CD8-positive, alpha-beta memory T cell (primary cell): Measurements from ENCODE around the gene CLASP1. TPM values are rescaled to one million over a fixed set of nuclear protein-coding genes. Genes with fewer than 3 reads are reported as not detected.
"Not testable (repeated sequence)": the region's sequence is repeated elsewhere in the genome, so short reads cannot be mapped to it uniquely, and the experiment has no call there.

Experiments used
- CTCF ChIA-PET: fragments of 350-600 bp; sonication (Branson Sonifier 250); formaldehyde crosslinking; loops from one replicate; lab custom pipeline; 2021; ENCODE audit warnings: antibody characterized with exemption; lab: Charles Lee
- POLR2A ChIA-PET: fragments of 350-600 bp; sonication (Branson Sonifier 250); formaldehyde crosslinking; loops from one replicate; lab custom pipeline; 2021; ENCODE audit warnings: antibody characterized with exemption; lab: Charles Lee
- DNase-seq, 5 donors: peaks; one replicate each; pipeline versions ENCODE4 v3.0.0 to v3.0.0-alpha.2; 2020 to 2022; ENCODE audit warnings: mixed read lengths in 1 of 5
- H3K27ac ChIP-seq: one replicate; pipeline ENCODE4 v1.7.0; 2013; ENCODE audit warnings: low read depth, mild to moderate bottlenecking, low read length, moderate library complexity
- H3K27me3 ChIP-seq: 2 replicates; pipeline ENCODE4 v1.7.0; 2013; ENCODE audit warnings: low read length, mild to moderate bottlenecking; ENCODE audit not compliant: insufficient read depth, poor library complexity, severe bottlenecking
- H3K36me3 ChIP-seq: 2 replicates; pipeline ENCODE4 v1.7.0; 2013; ENCODE audit warnings: mild to moderate bottlenecking, low read length, moderate library complexity; ENCODE audit not compliant: insufficient read depth
- H3K4me1 ChIP-seq: 2 replicates; pipeline ENCODE4 v1.7.0; 2013; ENCODE audit warnings: mild to moderate bottlenecking, low read length, moderate library complexity; ENCODE audit not compliant: insufficient read depth
- H3K4me3 ChIP-seq: 2 replicates; pipeline ENCODE4 v1.7.0; 2013; ENCODE audit warnings: mild to moderate bottlenecking, low read length
- H3K9me3 ChIP-seq: 2 replicates; pipeline ENCODE4 v1.7.0; 2013; ENCODE audit warnings: mild to moderate bottlenecking, low read length
- H3K27ac Mint-ChIP-seq, 8 donors: one replicate each; pipeline ENCODE4 v1.8.0; 2020 to 2021; ENCODE audit warnings: mixed read lengths in 8 of 8, mild to moderate bottlenecking in 6 of 8, inconsistent platforms in 3 of 8, moderate library complexity in 3 of 8
- H3K27me3 Mint-ChIP-seq, 2 donors: one replicate each; pipeline ENCODE4 v1.8.0; 2020 to 2021; ENCODE audit warnings: mixed read lengths in 2 of 2, mild to moderate bottlenecking in 1 of 2, moderate library complexity in 1 of 2
- H3K36me3 Mint-ChIP-seq, 3 donors: one replicate each; pipeline ENCODE4 v1.8.0; 2020 to 2021; ENCODE audit warnings: mixed read lengths in 3 of 3, inconsistent platforms in 1 of 3, mild to moderate bottlenecking in 1 of 3
- H3K4me1 Mint-ChIP-seq, 3 donors: one replicate each; pipeline ENCODE4 v1.8.0; 2020 to 2021; ENCODE audit warnings: mixed read lengths in 3 of 3, inconsistent platforms in 1 of 3, mild to moderate bottlenecking in 1 of 3
- H3K4me3 Mint-ChIP-seq, 7 donors: one replicate each; pipeline ENCODE4 v1.8.0; 2020 to 2021; ENCODE audit warnings: mixed read lengths in 7 of 7, mild to moderate bottlenecking in 6 of 7, moderate library complexity in 4 of 7, inconsistent platforms in 2 of 7
- H3K9me3 Mint-ChIP-seq, 5 donors: one replicate each; pipeline ENCODE4 v1.8.0; 2020 to 2022; ENCODE audit warnings: mixed read lengths in 5 of 5, mild to moderate bottlenecking in 3 of 5, moderate library complexity in 2 of 5, inconsistent platforms in 1 of 5
- polyA plus RNA-seq: library from polyadenylated mRNA; unstranded; fragments of 300-500 nt; fragmentation: Illumina TruSeq; gene quantifications from one replicate; pipeline ENCODE4 v1.2.3, GENCODE V29; 2021
- total RNA-seq, 2 experiments: library from RNA; stranded (reverse); gene quantifications; one replicate each; pipeline ENCODE4 v1.2.3, GENCODE V29; 2021

Gene CLASP1
- total and polyA plus RNA-seq, 3 experiments from 2014 or later, result 22.2 to 66.0 (median 62.6) TPM

DNA sequence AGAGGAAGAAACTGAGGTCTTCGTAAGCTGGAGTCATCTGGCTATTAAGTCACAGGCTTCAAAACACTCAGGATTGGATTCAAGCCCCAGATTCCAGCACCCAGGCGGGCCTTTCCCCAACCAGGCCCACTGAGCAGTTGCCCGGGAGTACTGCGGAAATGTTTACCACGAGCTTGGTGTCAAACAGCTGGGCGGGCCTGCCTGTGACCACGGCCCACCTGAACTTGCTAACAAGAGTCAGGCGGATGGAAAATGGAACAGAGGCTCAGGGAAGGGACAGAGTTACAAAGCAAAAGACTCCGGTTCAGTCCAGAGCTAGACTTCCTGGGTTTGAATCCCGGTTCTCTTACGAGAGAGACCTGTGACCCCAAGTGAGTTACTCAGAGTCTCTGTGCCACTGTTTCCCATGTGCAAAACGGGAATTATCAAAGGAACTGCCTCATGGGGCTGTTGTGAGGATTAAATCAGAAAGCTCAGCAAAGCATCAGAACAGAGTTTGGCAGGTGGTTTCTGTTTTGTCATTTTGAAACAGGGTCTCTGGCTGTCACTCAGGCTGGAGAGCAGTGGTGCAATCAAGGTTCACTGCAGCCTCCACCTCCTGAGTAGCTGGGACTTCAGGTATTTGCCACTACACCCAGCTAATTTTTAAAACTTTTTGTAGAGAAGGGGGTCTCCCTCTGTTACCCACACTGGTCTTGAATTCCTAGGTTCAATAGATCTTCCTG is 315.3 kb downstream of the CLASP1 start:
- H3K9me3 ChIP-seq, result no peaks in the 10 kb centered on the region
- H3K36me3 ChIP-seq, result no peaks in the 10 kb centered on the region
- ChIA-PET CTCF (no interaction called here), POLR2A (no interaction called here)
- H3K27me3 Mint-ChIP-seq, result peaks cover 0 to 6% of the 10 kb centered on the region in 2 donors
- no peaks in the 10 kb centered on the region for H3K9me3 Mint-ChIP-seq
- no peaks in the 10 kb centered on the region for H3K4me1 ChIP-seq
- H3K27ac ChIP-seq, result no peak overlapping the region
- no peaks in the 10 kb centered on the region for H3K27me3 ChIP-seq
- peaks cover 0 to 15% (median 5%) of the 10 kb centered on the region in 3 donors for H3K36me3 Mint-ChIP-seq
- DNase-seq, result no peak
- no peak overlapping the region for H3K4me3 Mint-ChIP-seq
- H3K27ac Mint-ChIP-seq, result peak overlapping the region in 2 of 8 donors; percentile 23 to 29
- no peak overlapping the region for H3K4me3 ChIP-seq
- peaks cover 0 to 4% (median 0%) of the 10 kb centered on the region in 3 donors for H3K4me1 Mint-ChIP-seq

DNA sequence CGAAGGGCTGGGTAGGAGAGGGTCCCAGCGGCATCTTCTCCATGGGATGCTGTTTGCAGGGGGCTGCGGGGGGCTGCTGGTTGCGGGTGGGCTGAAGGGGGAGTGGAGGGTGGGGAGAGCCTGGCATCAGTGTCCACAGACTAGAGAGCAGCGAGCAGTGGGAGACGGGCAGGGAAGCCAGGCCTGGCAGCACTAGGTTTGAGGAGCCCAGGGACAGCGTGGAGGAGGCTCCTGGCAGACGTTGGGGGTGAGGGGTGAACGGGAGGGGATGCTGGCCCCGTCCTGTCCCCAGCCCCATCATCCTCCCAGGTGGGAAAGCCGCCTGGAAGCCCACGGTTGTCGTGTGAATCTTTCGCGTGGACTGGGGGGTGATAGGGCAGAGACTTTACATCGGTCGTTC is 316.0 kb downstream of the CLASP1 start:
- peaks cover 0 to 9% (median 0%) of the 10 kb centered on the region in 3 donors for H3K36me3 Mint-ChIP-seq
- H3K27ac ChIP-seq, result no peak overlapping the region
- POLR2A ChIA-PET, result no interaction called here
- peaks cover 0 to 10% of the 10 kb centered on the region in 2 donors for H3K27me3 Mint-ChIP-seq
- H3K27me3 ChIP-seq, result no peaks in the 10 kb centered on the region
- no peak overlapping the region for H3K4me3 ChIP-seq
- H3K4me1 ChIP-seq, result no peaks in the 10 kb centered on the region
- H3K9me3 Mint-ChIP-seq, result no peaks in the 10 kb centered on the region
- H3K9me3 ChIP-seq, result no peaks in the 10 kb centered on the region
- DNase-seq, result no peak
- H3K4me1 Mint-ChIP-seq, result peaks cover 0 to 4% (median 0%) of the 10 kb centered on the region in 3 donors
- H3K4me3 Mint-ChIP-seq, result no peak overlapping the region
- CTCF ChIA-PET, result no interaction called here
- H3K27ac Mint-ChIP-seq, result peak overlapping the region in 1 of 8 donors; percentile 23
- H3K36me3 ChIP-seq, result no peaks in the 10 kb centered on the region

DNA sequence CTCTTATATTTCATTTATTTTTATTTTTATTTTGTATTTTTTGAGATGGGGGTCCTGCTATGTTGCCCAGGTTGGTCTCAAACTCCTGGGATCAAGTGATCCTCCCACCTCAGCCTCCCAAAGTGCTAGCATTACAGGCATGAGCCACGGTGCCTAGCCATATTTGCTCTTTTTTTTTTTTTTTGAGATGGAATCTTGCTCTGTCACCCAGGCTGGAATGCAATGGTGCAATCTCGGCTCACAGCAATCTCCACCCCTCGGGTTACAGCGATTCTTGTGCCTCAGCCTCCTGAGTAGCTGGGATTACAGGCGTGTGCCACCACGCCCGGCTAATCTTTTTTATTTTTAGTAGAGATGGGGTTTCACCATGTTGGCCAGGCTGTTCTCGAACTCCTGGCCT is 317.9 kb downstream of the CLASP1 start:
- H3K4me3 ChIP-seq, H3K9me3 Mint-ChIP-seq, H3K27me3 ChIP-seq, POLR2A ChIA-PET, H3K36me3 Mint-ChIP-seq, DNase-seq, H3K27ac ChIP-seq, H3K36me3 ChIP-seq, H3K27ac Mint-ChIP-seq, H3K4me1 ChIP-seq, H3K4me3 Mint-ChIP-seq, H3K9me3 ChIP-seq, H3K4me1 Mint-ChIP-seq: not testable (repeated sequence)
- CTCF ChIA-PET, result interaction anchor here (0.6 kb wide), 1 partner anchor 10 kb away, joined by 3 read pairs; no protein-coding TSS in a partner anchor
- peaks cover 0 to 15% of the 10 kb centered on the region in 2 donors for H3K27me3 Mint-ChIP-seq

DNA sequence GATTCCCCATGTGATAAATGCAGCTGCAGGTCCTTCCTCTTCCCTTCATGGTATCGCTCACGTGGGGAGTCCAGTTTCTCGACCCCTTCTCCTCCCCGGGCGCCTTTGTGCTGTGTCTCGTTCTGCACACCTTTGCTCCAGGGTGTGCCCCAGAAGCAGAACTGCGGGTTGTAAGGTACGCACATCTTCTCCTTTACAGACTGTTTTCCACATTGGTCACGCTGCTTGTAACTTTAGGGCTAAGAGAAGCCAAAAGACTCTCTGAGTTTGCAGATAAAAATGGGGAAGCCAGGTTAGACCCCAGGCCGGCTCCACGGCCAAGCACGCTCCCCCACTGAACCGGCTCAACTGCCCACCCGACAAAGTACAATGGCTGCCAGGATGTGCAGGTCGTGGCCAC is 318.3 kb downstream of the CLASP1 start:
- Histone ChIP-seq H3K9me3 (no peaks in the 10 kb centered on the region), H3K27me3 (no peaks in the 10 kb centered on the region), H3K36me3 (no peaks in the 10 kb centered on the region), H3K4me3 (no peak overlapping the region), H3K27ac (no peak overlapping the region), H3K4me1 (no peaks in the 10 kb centered on the region)
- Mint-ChIP-seq H3K27ac (no peak overlapping the region), H3K36me3 (no peaks in the 10 kb centered on the region), H3K4me3 (no peak overlapping the region), H3K4me1 (peaks cover 0 to 4% (median under 1%) of the 10 kb centered on the region in 3 donors), H3K9me3 (peaks cover 0 to 3% (median 0%) of the 10 kb centered on the region in 5 donors), H3K27me3 (peaks cover 0 to 19% of the 10 kb centered on the region in 2 donors)
- DNase-seq, result no peak
- ChIA-PET POLR2A (no interaction called here), CTCF (no interaction called here)

DNA sequence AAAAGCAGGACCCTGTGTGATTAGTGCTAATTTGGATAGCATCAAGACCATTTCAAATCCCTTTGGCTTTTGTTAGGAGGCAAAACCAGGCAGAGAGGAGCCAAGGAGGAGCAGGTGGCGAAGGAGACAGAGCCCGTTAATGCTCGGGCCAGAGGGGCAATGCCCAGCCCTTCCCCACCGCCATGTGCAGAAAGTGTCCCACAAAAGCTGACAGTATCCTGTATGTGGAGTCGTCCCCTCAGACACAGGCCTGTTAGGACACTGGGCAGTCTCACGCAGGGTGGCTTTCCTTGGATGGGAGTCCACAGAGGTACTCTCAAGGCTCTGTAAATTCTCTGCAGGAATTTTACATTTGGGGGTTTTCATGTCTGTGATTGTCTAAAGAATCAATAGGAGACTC is 319.5 kb downstream of the CLASP1 start:
- ChIA-PET CTCF (no interaction called here), POLR2A (no interaction called here)
- Mint-ChIP-seq H3K27me3 (peaks cover 2 to 25% of the 10 kb centered on the region in 2 donors), H3K9me3 (peaks cover 0 to 4% (median 0%) of the 10 kb centered on the region in 5 donors), H3K27ac (no peak overlapping the region), H3K36me3 (no peaks in the 10 kb centered on the region), H3K4me3 (no peak overlapping the region), H3K4me1 (peaks cover 0 to 4% (median 1%) of the 10 kb centered on the region in 3 donors)
- no peaks in the 10 kb centered on the region for H3K36me3 ChIP-seq
- no peak overlapping the region for H3K4me3 ChIP-seq
- H3K27ac ChIP-seq, result no peak overlapping the region
- no peak for DNase-seq
- H3K4me1 ChIP-seq, result no peaks in the 10 kb centered on the region
- H3K9me3 ChIP-seq, result no peaks in the 10 kb centered on the region
- no peaks in the 10 kb centered on the region for H3K27me3 ChIP-seq

DNA sequence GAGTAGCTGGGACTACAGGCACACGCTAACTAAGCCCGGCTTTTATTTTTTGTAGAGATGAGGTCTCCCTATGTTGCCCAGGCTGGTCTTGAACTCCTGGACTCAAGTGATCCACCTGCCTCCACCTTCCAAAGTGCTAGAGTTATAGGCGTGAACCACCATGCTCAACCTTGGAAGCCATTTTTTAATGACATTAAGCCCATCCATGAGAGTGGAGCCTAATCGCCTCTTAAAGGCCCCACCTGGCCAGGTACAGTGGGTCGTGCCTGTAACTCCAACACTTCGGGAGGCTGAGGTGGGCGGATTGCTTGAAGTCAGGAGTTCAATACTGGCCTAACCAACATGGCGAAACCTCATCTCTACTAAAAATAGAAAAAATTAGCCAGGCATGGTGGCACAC is 322.6 kb downstream of the CLASP1 start:
- no peak for DNase-seq
- CTCF ChIA-PET, result no interaction called here
- peaks cover 0 to 4% (median 0%) of the 10 kb centered on the region in 5 donors for H3K9me3 Mint-ChIP-seq
- no peaks in the 10 kb centered on the region for H3K4me1 ChIP-seq
- no peak overlapping the region for H3K4me3 ChIP-seq
- no peaks in the 10 kb centered on the region for H3K9me3 ChIP-seq
- POLR2A ChIA-PET, result no interaction called here
- H3K27me3 ChIP-seq, result no peaks in the 10 kb centered on the region
- H3K4me1 Mint-ChIP-seq, result peaks cover 0 to 1% (median 0%) of the 10 kb centered on the region in 3 donors
- H3K27me3 Mint-ChIP-seq, result peaks cover 7 to 34% of the 10 kb centered on the region in 2 donors
- H3K4me3 Mint-ChIP-seq, result no peak overlapping the region
- no peaks in the 10 kb centered on the region for H3K36me3 ChIP-seq
- no peaks in the 10 kb centered on the region for H3K36me3 Mint-ChIP-seq
- H3K27ac ChIP-seq, result no peak overlapping the region
- no peak overlapping the region for H3K27ac Mint-ChIP-seq

DNA sequence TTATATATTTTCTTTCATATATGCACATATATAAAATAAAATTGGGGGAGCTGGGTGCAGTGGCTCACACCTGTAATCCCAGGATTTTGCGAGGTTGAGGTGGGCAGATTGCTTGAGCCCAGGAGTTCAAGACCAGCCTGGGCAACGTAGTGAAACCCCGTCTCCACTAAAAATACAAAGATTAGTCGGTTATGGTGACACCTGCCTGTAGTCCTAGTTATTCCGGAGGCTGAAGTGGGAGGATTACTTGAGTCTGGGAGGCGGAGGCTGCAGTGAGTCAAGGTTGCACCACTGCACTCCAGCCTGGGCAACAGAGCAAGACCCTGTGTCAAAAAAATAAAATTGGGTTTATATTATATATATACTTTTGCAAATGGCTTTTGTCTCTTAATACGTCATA is 324.7 kb downstream of the CLASP1 start:
- peaks cover 0 to 1% (median 0%) of the 10 kb centered on the region in 3 donors for H3K4me1 Mint-ChIP-seq
- no peak overlapping the region for H3K4me3 Mint-ChIP-seq
- no peak overlapping the region for H3K27ac ChIP-seq

DNA sequence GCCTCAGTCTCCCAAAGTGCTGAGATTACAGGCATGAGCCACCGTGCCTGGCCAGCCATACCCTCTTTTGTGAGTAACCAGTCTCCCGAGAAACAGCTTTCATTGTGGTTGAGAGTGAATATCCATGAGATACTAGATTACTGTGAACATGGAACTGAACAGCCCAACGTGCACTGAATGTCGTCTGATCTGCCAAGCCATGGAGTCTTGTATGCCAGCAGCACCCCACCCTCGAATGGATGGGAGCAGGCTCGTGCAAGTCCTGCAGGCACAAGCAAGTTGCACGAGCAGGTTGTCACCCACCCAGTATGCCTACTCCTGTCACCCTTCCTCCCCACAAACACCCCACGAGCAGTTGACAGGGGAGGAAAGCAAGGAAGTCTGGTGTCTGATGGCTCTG is 327.8 kb downstream of the CLASP1 start:
- POLR2A ChIA-PET, result no interaction called here
- H3K4me1 ChIP-seq, result no peaks in the 10 kb centered on the region
- Mint-ChIP-seq H3K4me3 (no peak overlapping the region), H3K27me3 (peaks cover 7 to 22% of the 10 kb centered on the region in 2 donors), H3K27ac (no peak overlapping the region), H3K36me3 (no peaks in the 10 kb centered on the region), H3K4me1 (peaks cover 0 to 1% (median 0%) of the 10 kb centered on the region in 3 donors), H3K9me3 (peaks cover 0 to 2% (median 0%) of the 10 kb centered on the region in 5 donors)
- H3K36me3 ChIP-seq, result no peaks in the 10 kb centered on the region
- H3K27me3 ChIP-seq, result no peaks in the 10 kb centered on the region
- no peak overlapping the region for H3K27ac ChIP-seq
- no peak for DNase-seq
- CTCF ChIA-PET, result interaction anchor here (1.0 to 1.2 kb wide), 2 partner anchors 10 to 17 kb away, joined by 3 read pairs; no protein-coding TSS in a partner anchor
- H3K9me3 ChIP-seq, result no peaks in the 10 kb centered on the region
- H3K4me3 ChIP-seq, result no peak overlapping the region

More for the DNA sequence above, 324.7 kb downstream of the CLASP1 start:
- Mint-ChIP-seq H3K36me3 (no peaks in the 10 kb centered on the region), H3K27me3 (peaks cover 7 to 36% of the 10 kb centered on the region in 2 donors), H3K9me3 (peaks cover 0 to 4% (median 0%) of the 10 kb centered on the region in 5 donors), H3K27ac (no peak overlapping the region)
- Histone ChIP-seq H3K36me3 (no peaks in the 10 kb centered on the region), H3K4me1 (no peaks in the 10 kb centered on the region), H3K27me3 (no peaks in the 10 kb centered on the region), H3K9me3 (no peaks in the 10 kb centered on the region), H3K4me3 (no peak overlapping the region)
- DNase-seq, result no peak
- ChIA-PET CTCF (no interaction called here), POLR2A (no interaction called here)
